Measurements from ENCODE around the gene LAMC2.
"Not testable (repeated sequence)": the region's sequence is repeated elsewhere in the genome, so short reads cannot be mapped to it uniquely, and the experiment has no call there.

The LAMC2 gene

DNA sequence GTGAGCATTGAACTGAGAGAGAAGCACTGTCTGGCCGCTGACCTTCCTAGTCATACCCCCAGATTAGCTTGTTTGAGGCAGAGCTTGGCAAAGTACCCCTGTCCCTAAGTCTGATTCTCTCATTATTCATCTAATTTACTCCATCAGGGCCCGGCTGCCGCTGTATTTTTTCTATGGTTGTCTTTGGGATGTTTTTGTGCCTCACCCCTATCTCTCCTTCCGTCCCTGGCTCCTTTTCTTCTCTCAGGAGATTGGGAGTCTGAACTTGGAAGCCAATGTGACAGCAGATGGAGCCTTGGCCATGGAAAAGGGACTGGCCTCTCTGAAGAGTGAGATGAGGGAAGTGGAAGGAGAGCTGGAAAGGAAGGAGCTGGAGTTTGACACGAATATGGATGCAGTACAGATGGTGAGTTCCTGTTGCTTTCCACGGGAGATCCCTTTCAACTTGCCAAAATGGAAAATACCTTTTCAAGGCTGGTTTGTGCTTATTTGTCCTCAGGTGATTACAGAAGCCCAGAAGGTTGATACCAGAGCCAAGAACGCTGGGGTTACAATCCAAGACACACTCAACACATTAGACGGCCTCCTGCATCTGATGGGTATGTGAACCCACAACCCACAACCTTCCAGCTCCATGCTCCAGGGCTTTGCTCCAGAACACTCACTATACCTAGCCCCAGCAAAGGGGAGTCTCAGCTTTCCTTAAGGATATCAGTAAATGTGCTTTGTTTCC is 53.9 kb downstream of the LAMC2 start:
- Histone ChIP-seq H3F3A (ENCODE audit: low read depth) (no peaks in the 10 kb centered on the region), H3K9ac (ENCODE audit: low read depth, low read length, poor library complexity, severe bottlenecking) (no peak overlapping the region), H3K79me2 (ENCODE audit: insufficient read depth, low read length) (no peaks in the 10 kb centered on the region), H3K4me1 (ENCODE audit: insufficient read depth, low read length, poor library complexity, severe bottlenecking) (no peaks in the 10 kb centered on the region), H4K20me1 (ENCODE audit: insufficient read depth, low read length, poor library complexity, severe bottlenecking) (no peaks in the 10 kb centered on the region), H3K9me2 (replicated peaks; ENCODE audit: low read depth, low read length) (no peaks in the 10 kb centered on the region), H3K36me3 (ENCODE audit: insufficient read depth, low read length) (no peaks in the 10 kb centered on the region), H2AFZ (ENCODE audit: low read length) (no peak overlapping the region), H3K9me3 (ENCODE audit: insufficient read depth, low read depth, low read length) (no peaks in the 10 kb centered on the region), H3K4me3 (ENCODE audit: low read length, poor library complexity, severe bottlenecking) (no peak overlapping the region), H3K27me3 (ENCODE audit: insufficient read depth, low read length, poor library complexity, severe bottlenecking) (no peaks in the 10 kb centered on the region), H3K4me2 (ENCODE audit: low read depth, low read length, poor library complexity, severe bottlenecking) (no peak overlapping the region)
- TF ChIP-seq, protein P1, sequence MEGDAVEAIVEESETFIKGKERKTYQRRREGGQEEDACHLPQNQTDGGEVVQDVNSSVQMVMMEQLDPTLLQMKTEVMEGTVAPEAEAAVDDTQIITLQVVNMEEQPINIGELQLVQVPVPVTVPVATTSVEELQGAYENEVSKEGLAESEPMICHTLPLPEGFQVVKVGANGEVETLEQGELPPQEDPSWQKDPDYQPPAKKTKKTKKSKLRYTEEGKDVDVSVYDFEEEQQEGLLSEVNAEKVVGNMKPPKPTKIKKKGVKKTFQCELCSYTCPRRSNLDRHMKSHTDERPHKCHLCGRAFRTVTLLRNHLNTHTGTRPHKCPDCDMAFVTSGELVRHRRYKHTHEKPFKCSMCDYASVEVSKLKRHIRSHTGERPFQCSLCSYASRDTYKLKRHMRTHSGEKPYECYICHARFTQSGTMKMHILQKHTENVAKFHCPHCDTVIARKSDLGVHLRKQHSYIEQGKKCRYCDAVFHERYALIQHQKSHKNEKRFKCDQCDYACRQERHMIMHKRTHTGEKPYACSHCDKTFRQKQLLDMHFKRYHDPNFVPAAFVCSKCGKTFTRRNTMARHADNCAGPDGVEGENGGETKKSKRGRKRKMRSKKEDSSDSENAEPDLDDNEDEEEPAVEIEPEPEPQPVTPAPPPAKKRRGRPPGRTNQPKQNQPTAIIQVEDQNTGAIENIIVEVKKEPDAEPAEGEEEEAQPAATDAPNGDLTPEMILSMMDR (conservative IDR thresholded peaks at IDR 0.05; ENCODE audit: low read length): no peak
- no peak for TF ChIP-seq EZH2phosphoT487 (IDR thresholded peaks at IDR 0.05; ENCODE audit: borderline replicate concordance)

DNA sequence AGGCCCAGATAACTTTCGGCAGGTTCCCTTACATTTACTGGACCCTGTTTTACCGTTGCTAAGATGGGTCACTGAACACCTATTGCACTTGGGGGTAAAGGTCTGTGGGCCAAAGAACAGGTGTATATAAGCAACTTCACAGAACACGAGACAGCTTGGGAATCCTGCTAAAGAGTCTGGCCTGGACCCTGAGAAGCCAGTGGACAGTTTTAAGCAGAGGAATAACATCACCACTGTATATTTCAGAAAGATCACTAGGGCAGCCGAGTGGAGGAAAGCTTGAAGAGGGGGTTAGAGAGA is 54.4 kb downstream of the LAMC2 start:
- Histone ChIP-seq H3K4me2 (ENCODE audit: low read depth, low read length, poor library complexity, severe bottlenecking) (no peak overlapping the region), H3K9me3 (ENCODE audit: insufficient read depth, low read depth, low read length) (no peaks in the 10 kb centered on the region), H3F3A (ENCODE audit: low read depth) (no peaks in the 10 kb centered on the region), H3K4me1 (ENCODE audit: insufficient read depth, low read length, poor library complexity, severe bottlenecking) (no peaks in the 10 kb centered on the region), H4K20me1 (ENCODE audit: insufficient read depth, low read length, poor library complexity, severe bottlenecking) (no peaks in the 10 kb centered on the region), H3K9ac (ENCODE audit: low read depth, low read length, poor library complexity, severe bottlenecking) (no peak overlapping the region), H3K36me3 (ENCODE audit: insufficient read depth, low read length) (no peaks in the 10 kb centered on the region), H3K79me2 (ENCODE audit: insufficient read depth, low read length) (no peaks in the 10 kb centered on the region), H2AFZ (ENCODE audit: low read length) (no peak overlapping the region), H3K27me3 (ENCODE audit: insufficient read depth, low read length, poor library complexity, severe bottlenecking) (no peaks in the 10 kb centered on the region), H3K4me3 (ENCODE audit: low read length, poor library complexity, severe bottlenecking) (no peak overlapping the region), H3K9me2 (replicated peaks; ENCODE audit: low read depth, low read length) (no peaks in the 10 kb centered on the region)
- TF ChIP-seq, protein P1 (conservative IDR thresholded peaks at IDR 0.05; ENCODE audit: low read length): no peak
- no peak for TF ChIP-seq EZH2phosphoT487 (IDR thresholded peaks at IDR 0.05; ENCODE audit: borderline replicate concordance)

DNA sequence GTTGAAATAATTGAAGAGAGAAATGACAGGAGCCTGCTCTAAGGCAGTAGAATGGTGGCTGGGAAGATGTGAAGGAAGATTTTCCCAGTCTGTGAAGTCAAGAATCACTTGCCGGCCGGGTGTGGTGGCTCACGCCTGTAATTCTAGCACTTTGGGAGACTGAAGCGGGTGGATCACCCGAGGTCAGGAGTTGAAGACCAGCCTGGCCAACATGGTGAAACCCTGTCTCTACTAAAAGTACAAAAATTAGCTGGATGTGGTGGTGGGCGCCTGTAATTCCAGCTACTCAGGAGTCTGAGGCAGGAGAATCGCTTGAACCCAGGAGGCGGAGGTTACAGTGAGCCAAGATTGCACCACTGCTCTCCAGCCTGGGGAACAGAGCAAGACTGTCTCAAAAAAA is 54.8 kb downstream of the LAMC2 start:
- not testable (repeated sequence) for H3F3A ChIP-seq (ENCODE audit: low read depth); H4K20me1 ChIP-seq (ENCODE audit: insufficient read depth, low read length, poor library complexity, severe bottlenecking); H3K36me3 ChIP-seq (ENCODE audit: insufficient read depth, low read length); H3K9ac ChIP-seq (ENCODE audit: low read depth, low read length, poor library complexity, severe bottlenecking); H3K4me3 ChIP-seq (ENCODE audit: low read length, poor library complexity, severe bottlenecking); H3K9me2 ChIP-seq (replicated peaks; ENCODE audit: low read depth, low read length); H3K79me2 ChIP-seq (ENCODE audit: insufficient read depth, low read length); H3K9me3 ChIP-seq (ENCODE audit: insufficient read depth, low read depth, low read length); H3K4me2 ChIP-seq (ENCODE audit: low read depth, low read length, poor library complexity, severe bottlenecking); H2AFZ ChIP-seq (ENCODE audit: low read length); H3K27me3 ChIP-seq (ENCODE audit: insufficient read depth, low read length, poor library complexity, severe bottlenecking); H3K4me1 ChIP-seq (ENCODE audit: insufficient read depth, low read length, poor library complexity, severe bottlenecking)

DNA sequence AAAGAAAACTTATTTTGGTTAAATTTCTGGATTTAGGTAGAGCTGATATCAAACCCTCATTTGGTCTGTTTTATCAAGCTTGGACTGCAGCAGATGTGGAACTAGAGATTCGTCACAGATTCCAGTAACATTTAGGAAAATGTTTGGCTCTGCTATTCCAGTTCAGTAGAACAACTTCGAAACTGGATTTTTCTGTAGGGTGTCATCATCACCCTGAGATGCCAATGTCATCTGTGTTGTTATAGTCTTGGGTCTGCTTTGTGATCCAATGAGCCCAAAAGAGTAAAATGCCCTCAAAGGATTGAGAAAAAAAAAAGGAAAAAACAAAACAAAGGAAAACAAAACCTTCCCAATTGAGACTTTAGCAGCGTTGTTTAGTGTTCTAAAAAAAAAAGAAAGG is 55.4 kb downstream of the LAMC2 start:
- no peaks in the 10 kb centered on the region for H3K4me1 ChIP-seq (ENCODE audit: insufficient read depth, low read length, poor library complexity, severe bottlenecking)
- no peak overlapping the region for H3K9ac ChIP-seq (ENCODE audit: low read depth, low read length, poor library complexity, severe bottlenecking)
- no peak overlapping the region for H3K4me2 ChIP-seq (ENCODE audit: low read depth, low read length, poor library complexity, severe bottlenecking)
- H3F3A ChIP-seq (ENCODE audit: low read depth): no peaks in the 10 kb centered on the region
- no peaks in the 10 kb centered on the region for H3K79me2 ChIP-seq (ENCODE audit: insufficient read depth, low read length)
- H3K4me3 ChIP-seq (ENCODE audit: low read length, poor library complexity, severe bottlenecking): no peak overlapping the region
- H3K36me3 ChIP-seq (ENCODE audit: insufficient read depth, low read length): no peaks in the 10 kb centered on the region
- no peak overlapping the region for H2AFZ ChIP-seq (ENCODE audit: low read length)
- H3K9me3 ChIP-seq (ENCODE audit: insufficient read depth, low read depth, low read length): no peaks in the 10 kb centered on the region
- H4K20me1 ChIP-seq (ENCODE audit: insufficient read depth, low read length, poor library complexity, severe bottlenecking): no peaks in the 10 kb centered on the region
- no peak for TF ChIP-seq EZH2phosphoT487 (IDR thresholded peaks at IDR 0.05; ENCODE audit: borderline replicate concordance)
- TF ChIP-seq, protein P1 (conservative IDR thresholded peaks at IDR 0.05; ENCODE audit: low read length): no peak
- H3K27me3 ChIP-seq (ENCODE audit: insufficient read depth, low read length, poor library complexity, severe bottlenecking): no peaks in the 10 kb centered on the region
- H3K9me2 ChIP-seq (replicated peaks; ENCODE audit: low read depth, low read length): no peaks in the 10 kb centered on the region

Data from Loucy (cell line).